ENCODE results near the gene EZH2.

The EZH2 gene

GRCh38 chr7:148898845-148899484 lies 14.9 kb upstream of the EZH2 start:
- no peak for DNase-seq (ENCODE audit: low read depth)

GRCh38 chr7:148894591-148894990 lies 10.5 kb upstream of the EZH2 start:
- DNase-seq (ENCODE audit: low read depth) = no peak

DNA sequence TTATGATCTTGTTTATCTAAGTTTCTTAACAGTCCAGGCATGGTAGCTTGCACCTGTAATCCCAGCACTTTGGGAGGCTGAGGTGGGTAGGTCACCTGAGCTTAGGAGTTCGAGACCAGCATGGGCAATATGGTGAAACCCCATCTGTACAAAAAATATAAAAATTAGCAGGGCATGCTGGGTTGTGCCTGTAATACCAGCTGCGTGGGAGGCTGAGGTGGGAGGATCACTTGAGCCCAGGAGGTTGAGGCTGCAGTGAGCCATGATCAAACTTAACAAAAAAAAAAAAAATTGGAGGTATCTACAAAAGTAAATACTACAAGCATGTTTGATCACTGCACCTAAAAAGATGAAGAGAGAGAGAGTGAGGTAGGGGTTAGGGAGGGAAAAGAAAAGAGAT lies 9.0 kb upstream of the EZH2 start:
- no peak for DNase-seq (ENCODE audit: low read depth)

GRCh38 chr7:148888300-148888699 lies 4.2 kb upstream of the EZH2 start:
- no peak for DNase-seq (ENCODE audit: low read depth)

- no peak for DNase-seq (ENCODE audit: low read depth)
These were observed 2.8 kb upstream of the EZH2 start for GRCh38 chr7:148886844-148887243.

GRCh38 chr7:148884299-148885022 lies 370 bp upstream of the EZH2 start:
- peak; percentile 81 for DNase-seq (ENCODE audit: low read depth)

DNA sequence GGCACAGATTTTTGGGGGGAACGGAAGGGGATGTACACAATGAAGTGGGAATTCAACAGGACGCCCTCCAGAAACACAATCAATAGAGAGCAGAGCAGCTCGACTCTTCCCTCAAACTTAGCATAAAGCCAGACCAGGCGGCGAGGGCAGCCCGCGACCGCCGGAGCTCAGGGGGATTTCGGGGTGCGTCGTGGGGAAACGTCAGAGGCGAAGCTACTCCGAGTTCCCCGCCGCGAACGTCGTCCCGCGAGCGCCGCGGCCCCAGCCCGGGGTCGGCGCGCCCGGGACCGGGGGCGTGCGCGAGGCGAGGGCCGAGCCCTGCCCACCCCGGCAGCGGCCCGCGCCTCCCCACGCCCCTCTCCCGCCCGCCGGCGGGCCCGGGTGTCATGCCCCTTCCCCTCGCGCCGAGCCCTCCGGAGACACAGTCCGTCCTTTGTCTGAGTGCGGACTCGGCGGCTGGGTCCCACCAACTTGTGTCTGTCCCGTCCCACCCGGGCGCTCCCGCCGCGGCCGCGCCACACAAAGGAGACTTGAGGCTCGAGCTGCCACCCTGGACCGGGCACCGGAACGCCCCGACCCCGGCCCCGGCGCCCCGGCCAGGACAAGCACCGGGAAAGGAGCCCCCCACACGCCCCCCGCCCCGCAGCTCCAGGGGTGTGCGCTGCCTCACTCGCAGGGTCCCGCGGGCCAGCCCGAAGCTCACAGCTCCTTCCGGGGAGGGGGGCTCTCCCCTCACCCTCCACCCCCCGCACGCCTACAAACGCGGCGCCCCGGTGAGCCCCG lies 634 bp downstream of the EZH2 start:
- DNase-seq (ENCODE audit: low read depth) = no peak

DNA sequence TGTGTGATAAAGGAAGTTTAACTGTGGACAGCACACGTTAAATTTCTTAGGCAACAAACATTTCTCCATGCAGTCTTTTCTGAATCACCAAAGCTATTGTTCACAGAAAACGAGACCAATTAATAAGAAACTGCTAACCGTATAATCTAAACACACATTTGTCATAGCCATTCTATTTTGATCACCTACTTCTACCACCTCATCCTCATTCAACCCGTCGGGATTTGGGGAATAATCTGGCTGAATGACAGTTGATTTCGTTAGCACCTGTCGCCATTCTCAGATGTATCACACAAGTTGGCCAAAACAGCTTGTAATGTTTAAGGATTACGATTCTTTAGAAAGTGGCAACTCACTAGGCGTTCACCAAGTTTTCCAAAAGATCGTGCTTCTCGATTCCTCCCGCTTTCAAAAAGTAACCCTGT lies 1.2 kb downstream of the EZH2 start:
- no peak for DNase-seq (ENCODE audit: low read depth)

DNA sequence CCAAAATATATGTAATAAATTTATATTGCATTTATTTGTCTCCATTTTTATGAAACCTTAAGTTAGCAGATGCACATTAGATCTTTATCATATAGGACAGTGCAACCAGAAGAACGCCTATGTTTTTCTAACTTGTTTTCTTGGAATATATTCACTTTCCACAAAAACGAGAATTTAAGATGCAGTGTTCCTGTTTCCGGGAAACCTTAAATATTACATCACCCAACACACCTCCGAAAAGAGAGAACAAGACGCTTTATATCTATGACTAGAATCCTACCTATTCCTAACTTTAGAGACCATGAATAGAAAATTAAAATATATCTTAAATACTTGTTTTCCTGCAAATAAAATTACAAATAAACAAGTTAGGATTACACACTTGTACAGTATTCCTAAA lies 1.9 kb downstream of the EZH2 start:
- no peak for DNase-seq (ENCODE audit: low read depth)

GRCh38 chr7:148878317-148878716 lies 5.8 kb downstream of the EZH2 start:
- DNase-seq (ENCODE audit: low read depth) = no peak

DNA sequence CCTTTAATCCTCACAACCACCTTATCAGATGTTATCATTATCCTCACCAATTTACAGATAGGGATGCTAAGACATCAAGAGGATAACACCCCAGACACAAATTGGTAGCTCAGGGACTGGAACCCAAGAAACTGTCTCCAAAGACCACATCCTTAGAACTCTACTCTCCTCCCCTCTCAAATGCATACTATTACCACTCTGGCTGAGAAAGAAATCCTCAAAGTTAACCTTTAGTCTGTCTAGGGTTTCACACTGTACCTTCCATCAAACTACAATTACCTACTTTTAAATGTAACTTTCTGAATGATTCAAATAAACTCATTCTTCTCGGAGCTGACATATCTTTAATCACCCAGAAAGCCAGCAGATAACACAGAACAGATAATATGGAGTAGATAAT lies 6.6 kb downstream of the EZH2 start:
- no peak for DNase-seq (ENCODE audit: low read depth)

- DNase-seq (ENCODE audit: low read depth) = no peak
These were observed 11.9 kb downstream of the EZH2 start for GRCh38 chr7:148872188-148872587.

DNA sequence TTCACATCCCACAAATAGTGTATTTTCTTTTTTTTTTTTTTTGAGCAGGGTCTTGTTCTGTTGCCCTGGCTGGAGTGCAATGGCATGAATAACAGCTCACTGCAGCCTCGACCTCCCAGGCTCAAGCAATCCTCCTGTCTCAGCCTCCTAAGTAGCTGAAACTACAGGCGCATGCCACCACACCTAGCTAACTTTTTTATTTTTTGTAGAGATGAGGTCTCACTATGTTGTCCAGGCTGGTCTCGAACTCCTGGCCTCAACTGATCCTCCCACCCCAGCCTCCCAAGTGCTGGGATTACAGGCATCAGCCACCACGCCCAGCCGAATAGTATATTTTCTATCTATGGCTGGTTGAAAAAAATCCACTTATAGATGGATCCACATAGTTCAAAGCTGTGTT lies 12.5 kb downstream of the EZH2 start:
- DNase-seq (ENCODE audit: low read depth) = no peak

GRCh38 chr7:148871030-148871429 lies 13.1 kb downstream of the EZH2 start:
- DNase-seq (ENCODE audit: low read depth) = no peak

GRCh38 chr7:148868378-148868674 lies 15.8 kb downstream of the EZH2 start:
- no peak for DNase-seq (ENCODE audit: low read depth)

- DNase-seq (ENCODE audit: low read depth) = no peak
These were observed 16.3 kb downstream of the EZH2 start for GRCh38 chr7:148867596-148868377.

DNA sequence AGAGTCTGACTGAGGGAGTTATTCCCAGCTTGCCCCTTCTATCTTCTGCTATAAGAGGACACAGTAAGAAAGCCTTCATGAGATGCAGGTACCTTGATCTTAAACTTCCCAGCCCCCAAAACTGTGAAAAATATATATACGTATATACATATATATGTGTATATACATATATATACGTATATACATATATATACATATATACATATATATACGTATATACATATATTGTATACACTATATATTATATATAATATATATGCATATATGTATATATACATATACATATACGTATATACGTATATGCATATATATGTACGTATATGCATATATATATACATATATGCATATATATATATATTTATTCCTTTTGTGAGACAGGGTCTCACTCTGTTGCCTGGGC lies 17.7 kb downstream of the EZH2 start:
- DNase-seq (ENCODE audit: low read depth) = no peak

DNA sequence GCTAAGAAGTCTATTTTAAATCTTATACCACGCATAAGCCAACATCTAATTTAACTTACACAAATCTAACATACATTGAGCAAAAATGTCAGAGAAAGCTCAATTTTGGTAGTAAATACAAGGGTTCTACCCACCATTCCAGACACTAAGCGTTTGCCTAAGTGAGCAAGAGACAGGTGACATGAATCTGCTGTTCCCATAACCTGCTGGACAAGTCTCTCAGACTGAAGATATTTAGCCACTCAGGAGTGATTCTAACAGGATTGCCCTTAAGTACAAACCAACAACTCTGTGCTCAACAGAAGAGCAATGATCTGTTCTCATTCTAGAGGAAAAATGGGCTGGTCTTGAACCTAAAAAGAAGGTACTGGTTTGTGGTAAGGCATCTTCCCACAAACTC lies 18.8 kb downstream of the EZH2 start:
- DNase-seq (ENCODE audit: low read depth) = no peak

DNA sequence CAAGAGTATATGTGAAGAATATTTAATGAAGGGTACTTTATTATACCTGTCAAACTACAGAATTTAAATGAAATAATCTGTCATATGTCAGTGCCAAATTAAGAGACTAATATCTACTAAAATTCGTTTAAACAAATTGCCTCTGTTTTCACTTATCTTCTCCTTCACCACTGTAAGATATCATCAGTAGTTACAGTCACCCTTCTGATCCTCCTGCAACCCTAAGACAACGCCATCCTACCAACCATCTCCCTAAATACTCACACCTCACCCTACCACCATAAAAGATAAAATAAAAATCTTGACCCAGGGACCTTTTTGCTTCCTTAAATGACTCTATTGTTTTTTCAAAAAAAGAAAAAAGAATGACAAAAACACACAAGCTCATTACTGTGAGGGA lies 20.8 kb downstream of the EZH2 start:
- DNase-seq (ENCODE audit: low read depth) = no peak

- no peak for DNase-seq (ENCODE audit: low read depth)
These were observed 21.6 kb downstream of the EZH2 start for GRCh38 chr7:148862481-148862880.

DNA sequence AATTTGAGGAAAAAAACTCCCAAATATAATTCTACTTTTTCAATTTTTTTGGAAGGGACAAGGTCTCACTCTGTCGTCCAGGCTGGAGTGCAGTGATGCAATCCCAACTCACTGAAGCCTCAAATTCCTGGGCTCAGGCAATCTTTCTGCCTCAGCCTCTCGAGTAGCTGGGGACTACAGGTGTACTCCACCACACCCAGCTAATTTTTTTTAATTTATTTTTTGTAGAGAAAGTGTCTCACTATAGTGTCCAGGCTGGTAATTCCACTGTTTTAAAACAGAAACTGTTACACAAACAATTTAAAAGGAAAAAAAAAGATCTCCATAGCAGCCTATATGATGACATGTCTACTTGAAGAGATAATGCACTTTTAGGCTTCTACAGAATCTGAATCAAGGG lies 25.6 kb downstream of the EZH2 start:
- no peak for DNase-seq (ENCODE audit: low read depth)

- no peak for DNase-seq (ENCODE audit: low read depth)
These were observed 27.2 kb downstream of the EZH2 start for GRCh38 chr7:148856891-148857290.

GRCh38 chr7:148856578-148856881 lies 27.6 kb downstream of the EZH2 start:
- DNase-seq (ENCODE audit: low read depth) = no peak

Measured in fibroblast of the conjunctiva (primary cell).